ENCODE measurements around the gene TBC1D5.

DNA sequence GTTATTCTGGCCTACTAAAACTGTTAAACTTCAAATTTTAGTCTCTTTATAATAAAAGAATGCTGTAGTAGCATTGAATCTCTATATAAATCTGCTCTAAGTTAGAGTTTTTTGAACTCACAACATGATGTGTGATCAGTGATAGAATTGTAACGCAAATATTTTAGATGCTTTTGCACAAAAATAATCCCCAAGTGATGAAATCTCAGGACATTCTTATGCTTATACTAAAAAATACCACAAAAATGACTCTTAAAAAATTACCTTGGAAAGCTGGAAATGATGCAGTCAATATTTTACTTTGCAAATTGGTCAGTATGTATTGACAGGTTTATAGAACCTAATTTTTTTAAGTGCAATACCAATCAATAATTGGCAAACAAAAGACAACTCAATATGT is 375.3 kb downstream of the TBC1D5 start:
- TF ChIP-seq POLR2AphosphoS5 (IDR thresholded peaks at IDR 0.05): no peak
- TF ChIP-seq, protein P1, sequence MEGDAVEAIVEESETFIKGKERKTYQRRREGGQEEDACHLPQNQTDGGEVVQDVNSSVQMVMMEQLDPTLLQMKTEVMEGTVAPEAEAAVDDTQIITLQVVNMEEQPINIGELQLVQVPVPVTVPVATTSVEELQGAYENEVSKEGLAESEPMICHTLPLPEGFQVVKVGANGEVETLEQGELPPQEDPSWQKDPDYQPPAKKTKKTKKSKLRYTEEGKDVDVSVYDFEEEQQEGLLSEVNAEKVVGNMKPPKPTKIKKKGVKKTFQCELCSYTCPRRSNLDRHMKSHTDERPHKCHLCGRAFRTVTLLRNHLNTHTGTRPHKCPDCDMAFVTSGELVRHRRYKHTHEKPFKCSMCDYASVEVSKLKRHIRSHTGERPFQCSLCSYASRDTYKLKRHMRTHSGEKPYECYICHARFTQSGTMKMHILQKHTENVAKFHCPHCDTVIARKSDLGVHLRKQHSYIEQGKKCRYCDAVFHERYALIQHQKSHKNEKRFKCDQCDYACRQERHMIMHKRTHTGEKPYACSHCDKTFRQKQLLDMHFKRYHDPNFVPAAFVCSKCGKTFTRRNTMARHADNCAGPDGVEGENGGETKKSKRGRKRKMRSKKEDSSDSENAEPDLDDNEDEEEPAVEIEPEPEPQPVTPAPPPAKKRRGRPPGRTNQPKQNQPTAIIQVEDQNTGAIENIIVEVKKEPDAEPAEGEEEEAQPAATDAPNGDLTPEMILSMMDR (IDR thresholded peaks at IDR 0.05 in 8 of 11, conservative IDR thresholded peaks at IDR 0.05 in 3 of 11): no peak
